ENCODE results near the gene ETF1.
"Not testable (repeated sequence)": the region's sequence is repeated elsewhere in the genome, so short reads cannot be mapped to it uniquely, and the experiment has no call there.

Gene ETF1

DNA sequence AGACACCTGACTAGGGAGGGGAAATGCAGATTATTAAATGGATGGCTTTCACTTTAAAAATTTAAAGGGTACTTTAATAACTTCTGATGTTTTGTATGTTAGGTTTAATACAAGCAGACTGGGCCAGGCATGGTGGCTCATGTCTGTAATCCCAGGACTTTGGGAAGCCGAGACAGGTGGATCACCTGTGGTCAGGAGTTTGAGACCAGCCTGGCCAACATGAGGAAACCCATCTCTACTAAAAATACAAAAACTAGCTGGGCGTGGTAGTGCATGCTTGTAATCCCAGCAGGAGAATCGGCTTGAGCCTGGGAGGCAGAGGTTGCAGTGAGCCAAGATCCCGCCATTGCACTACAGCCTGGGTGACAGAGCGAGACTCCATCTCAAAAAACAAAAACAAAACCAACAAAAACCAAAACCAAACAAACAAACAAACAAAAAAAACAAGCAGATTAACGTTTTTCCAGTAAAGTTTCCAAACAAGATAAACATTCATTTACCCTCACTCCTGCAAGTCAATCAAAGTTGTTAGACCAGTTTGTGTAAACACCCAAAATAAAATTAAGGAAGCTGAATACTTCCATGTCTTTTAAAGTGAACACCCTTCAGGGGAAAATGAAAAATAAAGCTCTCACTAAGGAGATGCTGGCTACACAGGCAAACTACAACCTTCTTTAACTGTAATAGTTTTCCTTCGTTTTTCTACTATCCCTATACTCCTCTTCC, 14.1 kb downstream of the ETF1 start:
- DNase-seq (ENCODE audit: low read depth): no peak

DNA sequence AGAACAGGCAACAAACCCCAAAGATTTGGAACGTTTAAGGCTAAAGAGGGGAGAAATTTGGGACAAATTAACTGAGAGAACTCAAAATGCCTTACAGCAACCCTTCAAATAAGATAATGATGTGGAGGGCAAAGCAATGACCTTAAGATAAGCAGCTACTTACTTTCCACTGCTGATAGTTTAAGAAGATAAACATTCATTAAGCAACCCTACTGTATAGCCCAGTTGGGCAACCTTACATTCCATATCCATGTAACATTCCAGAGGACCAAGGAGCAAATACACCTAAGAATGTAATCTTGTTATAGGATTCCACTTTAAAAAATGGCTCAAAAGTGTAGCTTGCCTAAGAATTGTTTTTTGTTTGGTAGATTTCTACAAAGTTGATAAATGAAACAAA, 14.8 kb downstream of the ETF1 start:
- DNase-seq (ENCODE audit: low read depth): no peak

GRCh38 chr5:138527170-138527569, 15.9 kb downstream of the ETF1 start:
- DNase-seq (ENCODE audit: low read depth): no peak

DNA sequence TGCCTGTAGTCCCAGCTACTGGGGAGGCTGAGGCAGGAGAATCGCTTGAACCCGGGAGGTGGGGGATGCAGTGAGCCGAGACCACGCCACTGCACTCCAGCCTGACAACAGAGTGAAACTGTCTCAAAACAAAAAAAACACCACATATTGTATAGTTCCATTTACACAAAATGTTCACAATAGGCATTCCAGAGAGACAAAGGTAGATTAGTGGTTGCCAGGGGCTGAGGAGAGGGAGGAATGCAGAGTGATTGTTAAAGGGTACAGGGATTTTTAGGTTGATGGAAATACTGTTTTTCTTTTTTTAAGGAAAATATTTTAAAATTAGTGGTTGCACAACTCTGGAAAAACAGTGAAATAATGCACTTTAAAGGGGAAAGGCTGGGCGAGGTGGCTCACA, 19.6 kb downstream of the ETF1 start:
- DNase-seq (ENCODE audit: low read depth): no peak

DNA sequence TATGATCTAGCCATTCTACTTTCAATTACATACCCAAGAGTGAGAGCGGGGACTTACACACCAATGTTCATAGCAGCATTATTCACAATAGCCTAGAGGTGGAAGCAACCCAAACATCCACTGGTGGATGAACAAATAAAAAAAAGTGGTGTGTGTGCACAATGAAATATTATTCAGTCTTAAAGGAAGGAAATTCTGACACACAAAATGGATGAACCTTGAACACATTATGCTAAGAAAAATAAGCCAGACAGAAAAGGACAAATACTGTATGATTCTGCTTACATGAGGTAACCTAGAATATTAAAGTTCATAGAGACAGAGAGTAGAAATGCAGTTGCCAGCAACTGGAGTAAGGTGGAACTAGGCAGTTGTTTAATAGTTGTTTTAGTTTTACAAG, 22.1 kb downstream of the ETF1 start:
- DNase-seq (ENCODE audit: low read depth): no peak

GRCh38 chr5:138517437-138517836, 25.6 kb downstream of the ETF1 start:
- no peak for DNase-seq (ENCODE audit: low read depth)

DNA sequence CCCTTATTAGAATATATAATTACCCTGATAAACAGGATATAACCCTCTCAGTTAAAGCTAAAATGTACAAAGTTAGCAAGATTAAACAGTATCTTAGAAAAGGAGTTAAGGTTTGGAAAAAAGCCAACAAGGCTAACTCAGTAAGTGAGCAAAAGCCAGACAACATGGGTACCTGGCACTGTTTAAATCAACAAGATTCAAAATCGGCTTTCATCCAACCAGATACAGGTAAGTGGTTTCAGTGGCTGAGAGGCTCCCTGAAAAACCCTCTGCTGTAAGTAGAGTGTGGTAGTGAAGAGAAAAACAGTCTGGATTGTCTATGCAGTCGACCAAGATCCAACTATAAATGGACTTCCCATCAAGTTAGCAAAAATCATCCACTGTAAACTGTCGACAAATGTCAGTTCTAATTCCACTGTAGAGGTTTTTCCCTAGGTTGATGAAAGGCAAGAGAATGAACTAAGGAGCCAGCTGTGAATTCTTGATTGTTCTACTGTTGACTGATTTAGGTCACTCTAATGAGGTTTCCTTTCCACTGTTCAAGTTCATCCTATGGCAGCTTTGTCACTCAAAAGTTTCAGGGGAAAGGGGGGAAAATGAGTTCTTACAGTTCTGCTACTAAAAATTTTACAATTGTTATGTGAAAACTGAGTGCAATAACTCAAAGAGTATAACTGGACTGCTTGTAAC, 27.3 kb downstream of the ETF1 start:
- DNase-seq (ENCODE audit: low read depth): no peak

DNA sequence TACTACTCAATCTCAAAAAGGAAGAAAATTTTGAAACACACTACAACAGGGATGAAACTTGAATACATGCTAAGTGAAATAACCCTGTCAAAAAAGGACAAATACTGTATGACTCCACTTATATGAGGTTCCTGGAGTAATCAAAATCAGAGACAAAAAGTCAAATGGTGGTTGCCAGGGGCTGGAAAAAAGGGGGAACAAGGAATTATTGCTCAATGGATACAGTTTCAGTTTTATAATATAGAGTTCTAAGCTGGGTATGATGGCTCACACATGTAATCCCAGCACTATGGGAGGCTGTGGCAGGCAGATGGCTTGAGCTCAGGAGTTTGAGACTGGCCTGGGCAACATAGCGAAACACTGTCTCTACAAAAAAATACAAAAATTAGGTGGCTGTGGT, 29.0 kb downstream of the ETF1 start:
- DNase-seq (ENCODE audit: low read depth): no peak

DNA sequence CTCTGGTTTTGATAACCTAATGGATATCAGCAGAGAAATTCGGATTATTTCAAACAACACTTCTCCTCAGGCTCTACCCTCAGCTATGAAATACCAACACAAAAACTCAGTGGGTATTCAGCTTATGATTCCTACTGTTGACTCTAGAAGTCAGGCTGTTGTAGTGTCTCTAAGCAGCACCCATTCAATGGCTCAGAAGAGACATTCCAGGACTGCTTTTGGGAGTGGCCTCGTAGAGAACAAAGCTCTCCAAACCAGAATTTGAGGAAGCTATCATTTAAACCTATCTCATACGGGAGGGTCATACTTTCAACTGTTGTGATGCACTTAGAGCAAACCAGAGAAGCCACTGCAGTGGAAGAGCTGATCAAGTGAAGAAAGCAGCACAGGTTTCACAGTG, 34.1 kb downstream of the ETF1 start:
- DNase-seq (ENCODE audit: low read depth): no peak

GRCh38 chr5:138507485-138507884, 35.6 kb downstream of the ETF1 start:
- DNase-seq (ENCODE audit: low read depth): not testable (repeated sequence)

- DNase-seq (ENCODE audit: low read depth): no peak
Observed at GRCh38 chr5:138506370-138507306, 36.4 kb downstream of the ETF1 start.

GRCh38 chr5:138504799-138505198, 38.2 kb downstream of the ETF1 start:
- no peak for DNase-seq (ENCODE audit: low read depth)

GRCh38 chr5:138503487-138504270, 39.4 kb downstream of the ETF1 start:
- no peak for DNase-seq (ENCODE audit: low read depth)

DNA sequence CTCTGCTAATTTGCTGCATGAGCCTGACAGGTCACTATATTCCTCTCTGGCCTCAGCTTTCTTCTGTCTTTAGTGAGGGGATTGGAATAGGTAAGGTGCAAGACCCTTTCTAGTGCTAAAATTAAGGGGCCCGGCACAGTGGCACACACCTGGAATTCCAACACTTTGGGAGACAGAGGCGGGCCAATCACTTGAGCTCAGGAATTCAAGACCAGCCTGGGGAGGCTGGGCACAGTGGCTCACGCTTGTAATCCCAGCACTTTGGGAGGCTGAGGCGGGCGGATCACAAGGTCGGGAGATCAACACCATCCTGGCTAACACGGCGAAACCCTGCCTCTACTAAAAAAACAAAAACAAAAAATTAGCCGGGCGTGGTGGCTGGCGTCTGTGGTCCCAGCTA, 40.5 kb downstream of the ETF1 start:
- no peak for DNase-seq (ENCODE audit: low read depth)

- no peak for DNase-seq (ENCODE audit: low read depth)
Observed at GRCh38 chr5:138502121-138502520, 40.9 kb downstream of the ETF1 start.

- no peak for DNase-seq (ENCODE audit: low read depth)
Observed at GRCh38 chr5:138498376-138498775, 44.7 kb downstream of the ETF1 start.

DNA sequence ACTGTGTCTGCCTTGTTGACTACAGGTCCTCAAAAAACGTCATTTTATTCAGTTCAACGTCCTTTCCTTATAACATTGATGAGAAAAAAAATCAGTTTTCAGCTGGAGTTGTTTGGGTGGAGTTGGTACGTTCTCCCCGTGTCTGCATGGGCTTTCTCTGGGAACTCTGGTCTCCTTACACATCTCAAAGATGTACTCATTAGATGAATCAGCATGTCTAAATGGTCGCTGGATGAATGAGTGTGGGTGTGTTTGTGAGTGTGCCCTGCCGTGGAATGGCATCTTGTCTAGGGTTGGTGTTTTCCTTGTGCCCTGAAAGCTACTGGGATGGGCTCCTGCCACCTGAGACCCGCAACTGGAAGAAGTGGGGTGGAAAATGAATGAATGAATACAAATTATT, 47.7 kb downstream of the ETF1 start:
- DNase-seq (ENCODE audit: low read depth): no peak

DNA sequence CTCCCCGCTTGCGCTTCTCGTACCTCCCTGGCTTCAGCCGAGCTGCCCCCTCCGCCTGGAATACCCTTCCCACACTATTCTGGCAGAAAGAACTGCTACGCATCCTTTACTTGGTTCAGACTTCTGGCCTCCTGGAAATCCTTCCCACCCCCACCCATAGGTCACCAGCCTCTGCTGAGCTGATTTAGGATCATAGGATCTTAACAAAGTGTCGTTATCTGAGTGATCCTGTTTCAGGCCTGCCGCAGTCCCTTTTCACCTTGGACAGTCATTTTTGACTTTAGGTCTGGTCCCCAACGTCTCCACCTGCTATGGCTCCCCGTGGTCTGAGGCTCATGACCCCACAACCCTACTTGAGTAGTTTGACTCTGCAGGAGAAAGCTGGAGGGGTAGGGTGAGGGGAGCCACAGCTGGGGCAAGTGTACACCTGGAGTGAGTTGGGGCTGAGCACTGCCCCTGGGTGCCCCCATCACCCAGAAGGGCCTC, 50.4 kb downstream of the ETF1 start:
- no peak for DNase-seq (ENCODE audit: low read depth)

GRCh38 chr5:138491669-138492559, 51.1 kb downstream of the ETF1 start:
- peak; percentile 77 for DNase-seq (ENCODE audit: low read depth)

- DNase-seq (ENCODE audit: low read depth): no peak
Observed at GRCh38 chr5:138491284-138491648, 51.8 kb downstream of the ETF1 start.

Data from activated T-cell treated with anti-CD3 and anti-CD28 coated beads for 1 hour (primary cell).